GM23248 (cell line): ENCODE results near the gene GOPC. TPM values are rescaled to one million over a fixed set of nuclear protein-coding genes. Genes with fewer than 3 reads are reported as not detected.

Experiments
- DNase-seq: peaks from one replicate; pipeline ENCODE4 v3.0.0-alpha.2; 2015
- H2AFZ ChIP-seq: fragments of 200-600 bp; sonication (generic); 2 replicates; pipeline ENCODE4 v1.6.1; 2016; ENCODE audit warnings: antibody characterized with exemption
- H3F3A ChIP-seq: fragments of 200-600 bp; sonication (generic); 2 replicates; pipeline ENCODE4 v1.6.1; 2016; ENCODE audit warnings: mild to moderate bottlenecking, antibody characterized with exemption, mixed run types; ENCODE audit not compliant: insufficient read depth
- H3K27ac ChIP-seq: fragments of 200-600 bp; sonication (generic); 2 replicates; pipeline ENCODE4 v1.5.1; 2016; ENCODE audit warnings: mild to moderate bottlenecking
- H3K27me3 ChIP-seq: fragments of 200-600 bp; sonication (generic); replicated peaks from 2 replicates; pipeline ENCODE4 v1.6.1; 2016; ENCODE audit warnings: mild to moderate bottlenecking; ENCODE audit not compliant: insufficient read depth
- H3K36me3 ChIP-seq: fragments of 200-600 bp; sonication (generic); 2 replicates; pipeline ENCODE4 v1.6.1; 2016; ENCODE audit warnings: low read depth, mild to moderate bottlenecking
- H3K4me1 ChIP-seq: fragments of 200-600 bp; sonication (generic); 2 replicates; pipeline ENCODE4 v1.6.1; 2016; ENCODE audit warnings: mild to moderate bottlenecking; ENCODE audit not compliant: insufficient read depth
- H3K4me2 ChIP-seq: fragments of 200-600 bp; sonication (generic); one replicate; pipeline ENCODE4 v1.6.1; 2016; ENCODE audit warnings: mild to moderate bottlenecking; ENCODE audit not compliant: unreplicated experiment
- H3K4me3 ChIP-seq: fragments of 200-600 bp; sonication (generic); 2 replicates; pipeline ENCODE4 v1.5.1; 2016; ENCODE audit warnings: mild to moderate bottlenecking
- H3K79me2 ChIP-seq: fragments of 200-600 bp; sonication (generic); 2 replicates; pipeline ENCODE4 v1.6.1; 2016; ENCODE audit warnings: mild to moderate bottlenecking; ENCODE audit not compliant: insufficient read depth
- H3K9ac ChIP-seq: fragments of 200-600 bp; sonication (generic); 2 replicates; pipeline ENCODE4 v1.6.1; 2016; ENCODE audit warnings: mild to moderate bottlenecking
- H3K9me2 ChIP-seq: fragments of 200-600 bp; sonication (generic); 2 replicates; pipeline ENCODE4 v1.6.1; 2016; ENCODE audit warnings: mixed run types, mild to moderate bottlenecking, moderate library complexity; ENCODE audit not compliant: insufficient read depth
- H3K9me3 ChIP-seq: fragments of 200-600 bp; sonication (generic); one replicate; pipeline ENCODE4 v1.6.1; 2017; ENCODE audit warnings: low read depth
- H4K20me1 ChIP-seq: fragments of 200-600 bp; sonication (generic); 2 replicates; pipeline ENCODE4 v1.6.0; 2016; ENCODE audit not compliant: insufficient read depth
- EZH2 ChIP-seq: fragments of 200-600 bp; sonication (generic); IDR thresholded peaks from 2 replicates; pipeline ENCODE4 v1.6.1; 2018; ENCODE audit warnings: antibody characterized with exemption, mild to moderate bottlenecking; ENCODE audit not compliant: insufficient read depth, poor library complexity, severe bottlenecking
- EZH2phosphoT487 ChIP-seq: fragments of 200-600 bp; sonication (generic); IDR thresholded peaks from 2 replicates; pipeline ENCODE4 v1.6.1; 2018; ENCODE audit warnings: antibody characterized with exemption, moderate library complexity, mild to moderate bottlenecking, low read depth; ENCODE audit not compliant: insufficient read depth
- WGBS, 2 experiments: methylation state at CpG; one replicate each; pipeline ENCODE4 v1.1.6; 2015 to 2017; ENCODE audit warnings: low lambda C conversion rate in 2 of 2, low coverage in 1 of 2; ENCODE audit errors: missing lambda C conversion rate in 2 of 2; 5-methylcytosine and 5-hydroxymethylcytosine counted together
- in situ Hi-C: fragments of 300-500 bp; cut with MboI; formaldehyde crosslinking; loops from 2 replicates; pipeline ENCODE4 v1.15.0; 2020
- polyA plus RNA-seq: library from polyadenylated mRNA; unstranded; fragments of >200 nt; fragmentation: Nextera tagmentation; extraction: Ambion mirVana; gene quantifications from 2 replicates; pipeline ENCODE4 v1.2.1, GENCODE V29; 2016
- total RNA-seq: library from RNA; depleted of rRNA; stranded (reverse); fragments of >200 nt; shearing (Covaris generic); gene quantifications from 2 replicates; pipeline ENCODE4 v1.2.3, GENCODE V29; 2014

The GOPC gene
- total and polyA plus RNA-seq, 2 experiments from 2014 or later: 44.8 to 71.8 TPM

- no peaks in the 10 kb centered on the region for H3K27me3 ChIP-seq
- DNase-seq: no peak
- in situ Hi-C loops: no loop called here
- no peaks in the 10 kb centered on the region for H3K9me3 ChIP-seq
- H3K9ac ChIP-seq: peak overlapping the region; percentile 98
- H3F3A ChIP-seq: peaks cover 7% of the 10 kb centered on the region
- H2AFZ ChIP-seq: peak overlapping the region; percentile 94
- peak overlapping the region; percentile 95 for H3K4me2 ChIP-seq
- peak overlapping the region; percentile 95 for H3K4me3 ChIP-seq
- H3K4me1 ChIP-seq: peaks cover 17% of the 10 kb centered on the region
- H4K20me1 ChIP-seq: no peaks in the 10 kb centered on the region
- H3K27ac ChIP-seq: peak overlapping the region; percentile 95
- H3K36me3 ChIP-seq: peaks cover 20% of the 10 kb centered on the region
- 0 to 1% methylated on average over 12 of the region's 12 CpGs for WGBS, 2 experiments
- no peaks in the 10 kb centered on the region for H3K9me2 ChIP-seq
- peaks cover 55% of the 10 kb centered on the region for H3K79me2 ChIP-seq
- no peak for TF ChIP-seq EZH2phosphoT487
- TF ChIP-seq EZH2: no peak
These were observed 530 bp downstream of the GOPC start for GRCh38 chr6:117601811-117602150.

GRCh38 chr6:117600008-117600743 lies 2.1 kb downstream of the GOPC start:
- Histone ChIP-seq H3K4me3 (peak overlapping the region; percentile 95), H3K27ac (no peak overlapping the region), H3K36me3 (peaks cover 24% of the 10 kb centered on the region), H4K20me1 (peaks cover 4% of the 10 kb centered on the region; the same call in 1 of the 2 replicates), H3K4me1 (peaks cover 17% of the 10 kb centered on the region), H3K9me3 (peaks cover 3% of the 10 kb centered on the region), H3K79me2 (peaks cover 71% of the 10 kb centered on the region), H3K27me3 (no peaks in the 10 kb centered on the region), H3K9me2 (no peaks in the 10 kb centered on the region), H3K9ac (peak overlapping the region; percentile 98), H3F3A (peaks cover 7% of the 10 kb centered on the region), H3K4me2 (peak overlapping the region; percentile 95), H2AFZ (no peak overlapping the region)
- peak; percentile 33 for DNase-seq
- TF ChIP-seq EZH2: no peak
- TF ChIP-seq EZH2phosphoT487: no peak
- in situ Hi-C loops: no loop called here
- WGBS, 2 experiments: 97 to 98% methylated on average over 6 of the region's 6 CpGs

GRCh38 chr6:117597755-117598154 lies 4.6 kb downstream of the GOPC start:
- DNase-seq: no peak
- no peak for TF ChIP-seq EZH2
- no peak for TF ChIP-seq EZH2phosphoT487
- WGBS, 2 experiments: 92 to 100% methylated on average over 2 of the region's 2 CpGs

GRCh38 chr6:117595099-117595923 lies 7.0 kb downstream of the GOPC start:
- H2AFZ ChIP-seq: no peak overlapping the region
- peaks cover 100% of the 10 kb centered on the region for H3K79me2 ChIP-seq
- no peak for DNase-seq
- H3K4me2 ChIP-seq: no peak overlapping the region
- H3K27ac ChIP-seq: no peak overlapping the region
- no peak overlapping the region for H3K9ac ChIP-seq
- TF ChIP-seq EZH2 (no peak), EZH2phosphoT487 (no peak)
- H3K27me3 ChIP-seq: no peaks in the 10 kb centered on the region
- H3K9me2 ChIP-seq: no peaks in the 10 kb centered on the region
- in situ Hi-C loops: no loop called here
- peaks cover 13% of the 10 kb centered on the region for H4K20me1 ChIP-seq
- WGBS, 2 experiments: 98% methylated on average over 2 of the region's 2 CpGs
- peaks cover 14% of the 10 kb centered on the region for H3K4me1 ChIP-seq
- H3F3A ChIP-seq: peaks cover 26% of the 10 kb centered on the region
- H3K36me3 ChIP-seq: peaks cover 24% of the 10 kb centered on the region
- H3K9me3 ChIP-seq: peaks cover 3% of the 10 kb centered on the region
- no peak overlapping the region for H3K4me3 ChIP-seq

More at GRCh38 chr6:117597755-117598154, 4.6 kb downstream of the GOPC start:
- Histone ChIP-seq H3K27ac (no peak overlapping the region), H4K20me1 (peaks cover 10% of the 10 kb centered on the region), H3K4me2 (no peak overlapping the region), H3K9me3 (peaks cover 3% of the 10 kb centered on the region), H3F3A (peaks cover 16% of the 10 kb centered on the region), H3K4me1 (peaks cover 14% of the 10 kb centered on the region), H3K27me3 (no peaks in the 10 kb centered on the region), H3K9ac (no peak overlapping the region), H3K9me2 (no peaks in the 10 kb centered on the region), H2AFZ (no peak overlapping the region), H3K4me3 (no peak overlapping the region), H3K79me2 (peaks cover 95% of the 10 kb centered on the region), H3K36me3 (peaks cover 24% of the 10 kb centered on the region)
- in situ Hi-C loops: no loop called here
